GM23248 (cell line): ENCODE measurements around the gene MTRR.

Source experiments
- EZH2 ChIP-seq: fragments of 200-600 bp; sonication (generic); IDR thresholded peaks from 2 replicates; pipeline ENCODE4 v1.6.1; 2018; ENCODE audit warnings: antibody characterized with exemption, mild to moderate bottlenecking; ENCODE audit not compliant: insufficient read depth, poor library complexity, severe bottlenecking
- EZH2phosphoT487 ChIP-seq: fragments of 200-600 bp; sonication (generic); IDR thresholded peaks from 2 replicates; pipeline ENCODE4 v1.6.1; 2018; ENCODE audit warnings: antibody characterized with exemption, moderate library complexity, mild to moderate bottlenecking, low read depth; ENCODE audit not compliant: insufficient read depth

GRCh38 chr5:7886849-7887475 lies 18.0 kb downstream of the MTRR start:
- no peak for TF ChIP-seq EZH2phosphoT487
- no peak for TF ChIP-seq EZH2
